H9 (cell line): ENCODE measurements around the gene PTPRR. TPM values are rescaled to one million over a fixed set of nuclear protein-coding genes. Genes with fewer than 3 reads are reported as not detected.

ENCODE experiments used
- DNase-seq: peaks from one replicate; pipeline ENCODE4 v3.0.0-alpha.2; 2017
- H2AFZ ChIP-seq: one replicate; pipeline ENCODE4 v1.6.1; 2013; ENCODE audit warnings: mild to moderate bottlenecking, low read length, control low read depth, moderate library complexity
- H2AK5ac ChIP-seq: 2 replicates; pipeline ENCODE4 v1.6.1; 2013; ENCODE audit warnings: low read length, control low read depth, mixed read lengths; ENCODE audit not compliant: insufficient read length
- H2BK120ac ChIP-seq: one replicate; pipeline ENCODE4 v1.6.1; 2013; ENCODE audit warnings: low read depth, mild to moderate bottlenecking, low read length, control low read depth, inconsistent platforms; ENCODE audit not compliant: poor library complexity, severe bottlenecking
- H2BK12ac ChIP-seq: 2 replicates; pipeline ENCODE4 v1.6.1; 2013; ENCODE audit warnings: low read length, control low read depth, mixed read lengths, low read depth; ENCODE audit not compliant: insufficient read length
- H2BK15ac ChIP-seq: 2 replicates; pipeline ENCODE4 v1.6.1; 2013; ENCODE audit warnings: low read depth, low read length, control low read depth
- H2BK20ac ChIP-seq: one replicate; pipeline ENCODE4 v1.6.1; 2013; ENCODE audit warnings: low read depth, mild to moderate bottlenecking, low read length, control low read depth, inconsistent platforms; ENCODE audit not compliant: poor library complexity, severe bottlenecking
- H2BK5ac ChIP-seq: 2 replicates; pipeline ENCODE4 v1.6.1; 2013; ENCODE audit warnings: low read length, control low read depth, mixed read lengths; ENCODE audit not compliant: insufficient read length
- H3K14ac ChIP-seq: 2 replicates; pipeline ENCODE4 v1.6.1; 2013; ENCODE audit warnings: low read length, control low read depth; ENCODE audit not compliant: insufficient read depth
- H3K18ac ChIP-seq: 2 replicates; pipeline ENCODE4 v1.6.1; 2013; ENCODE audit warnings: low read depth, mild to moderate bottlenecking, mixed read lengths, low read length, control low read depth; ENCODE audit not compliant: insufficient read length
- H3K23ac ChIP-seq: 2 replicates; pipeline ENCODE4 v1.6.1; 2013; ENCODE audit warnings: low read length, control low read depth, mixed read lengths, low read depth; ENCODE audit not compliant: insufficient read length
- H3K23me2 ChIP-seq: 2 replicates; pipeline ENCODE4 v1.6.1; 2013; ENCODE audit warnings: low read depth, mild to moderate bottlenecking, mixed read lengths, low read length, control low read depth; ENCODE audit not compliant: insufficient read length, poor library complexity, severe bottlenecking
- H3K27ac ChIP-seq: 2 replicates; pipeline ENCODE4 v1.5.1; 2013; ENCODE audit warnings: low read length, control low read depth, mixed read lengths, low read depth; ENCODE audit not compliant: insufficient read length
- H3K27me3 ChIP-seq: 2 replicates; pipeline ENCODE4 v1.6.1; 2013; ENCODE audit warnings: low read length, control low read depth, inconsistent platforms; ENCODE audit not compliant: insufficient read depth
- H3K4ac ChIP-seq: 2 replicates; pipeline ENCODE4 v1.6.1; 2013; ENCODE audit warnings: low read depth, mild to moderate bottlenecking, control low read depth, inconsistent platforms, low read length, moderate library complexity
- H3K4me1 ChIP-seq: 2 replicates; pipeline ENCODE4 v1.6.1; 2013; ENCODE audit warnings: low read length, control low read depth, inconsistent platforms; ENCODE audit not compliant: insufficient read depth
- H3K4me2 ChIP-seq: 2 replicates; pipeline ENCODE4 v1.6.1; 2013; ENCODE audit warnings: low read length, control low read depth, mixed read lengths; ENCODE audit not compliant: insufficient read length, insufficient read depth
- H3K56ac ChIP-seq: 2 replicates; pipeline ENCODE4 v1.6.1; 2013; ENCODE audit warnings: low read depth, mild to moderate bottlenecking, mixed read lengths, low read length, control low read depth; ENCODE audit not compliant: insufficient read length
- H3K79me1 ChIP-seq: 2 replicates; pipeline ENCODE4 v1.6.1; 2013; ENCODE audit warnings: low read depth, mild to moderate bottlenecking, moderate library complexity, low read length, control low read depth, inconsistent platforms; ENCODE audit not compliant: insufficient read depth, poor library complexity, severe bottlenecking
- H3K79me2 ChIP-seq: 2 replicates; pipeline ENCODE4 v1.6.1; 2013; ENCODE audit warnings: low read length, control low read depth, inconsistent platforms; ENCODE audit not compliant: insufficient read depth
- H3K9ac ChIP-seq: 2 replicates; pipeline ENCODE4 v1.6.1; 2013; ENCODE audit warnings: low read length, control low read depth, mixed read lengths; ENCODE audit not compliant: insufficient read length; ENCODE audit errors: extremely low read depth
- H3K9me3 ChIP-seq: one replicate; pipeline ENCODE4 v1.6.1; 2013; ENCODE audit warnings: low read depth, low read length, inconsistent platforms; ENCODE audit not compliant: control insufficient read depth
- H3T11ph ChIP-seq: one replicate; pipeline ENCODE4 v1.6.1; 2013; ENCODE audit warnings: mild to moderate bottlenecking, low read length, control low read depth, inconsistent platforms
- H4K20me1 ChIP-seq: one replicate; pipeline ENCODE4 v1.6.1; 2013; ENCODE audit not compliant: control insufficient read depth, insufficient read length, insufficient read depth
- H4K5ac ChIP-seq: 2 replicates; pipeline ENCODE4 v1.6.1; 2013; ENCODE audit warnings: low read depth, mild to moderate bottlenecking, mixed read lengths, low read length, control low read depth; ENCODE audit not compliant: insufficient read length
- H4K8ac ChIP-seq: replicated peaks from 2 replicates; pipeline ENCODE4 v1.6.1; 2013; ENCODE audit warnings: low read length, control low read depth, mixed read lengths, low read depth; ENCODE audit not compliant: insufficient read length
- H4K91ac ChIP-seq: 2 replicates; pipeline ENCODE4 v1.6.1; 2013; ENCODE audit warnings: low read depth, mild to moderate bottlenecking, moderate library complexity, mixed read lengths, low read length, control low read depth; ENCODE audit not compliant: insufficient read length
- H3K27ac Mint-ChIP-seq, 3 experiments: 2 replicates in 2 of 3; 3 replicates in 1 of 3; pipeline ENCODE4 v1.8.0; 2020 to 2021; ENCODE audit warnings: mixed read lengths in 3 of 3, mild to moderate bottlenecking in 1 of 3, moderate library complexity in 1 of 3
- H3K27me3 Mint-ChIP-seq: 2 replicates; pipeline ENCODE4 v1.8.0; 2021; ENCODE audit warnings: low read depth, mild to moderate bottlenecking, moderate library complexity, mixed read lengths
- H3K36me3 Mint-ChIP-seq, 3 experiments: 2 replicates in 2 of 3; 3 replicates in 1 of 3; pipeline ENCODE4 v1.8.0; 2020 to 2021; ENCODE audit warnings: low read depth in 3 of 3, mixed read lengths in 3 of 3; ENCODE audit not compliant: insufficient read depth in 1 of 3
- H3K4me1 Mint-ChIP-seq, 2 experiments: 2 replicates each; pipeline ENCODE4 v1.8.0; 2020; ENCODE audit warnings: mixed read lengths in 2 of 2
- H3K4me3 Mint-ChIP-seq, 2 experiments: 2 replicates in 1 of 2; 3 replicates in 1 of 2; pipeline ENCODE4 v1.8.0; 2020 to 2021; ENCODE audit warnings: mild to moderate bottlenecking in 2 of 2, mixed read lengths in 2 of 2, moderate library complexity in 1 of 2
- H3K9me3 Mint-ChIP-seq, 2 experiments: 2 replicates in 1 of 2; 3 replicates in 1 of 2; pipeline ENCODE4 v1.8.0; 2020; ENCODE audit warnings: mild to moderate bottlenecking in 2 of 2, mixed read lengths in 2 of 2, moderate library complexity in 1 of 2
- total RNA-seq: library from RNA; stranded (reverse); gene quantifications from 2 replicates; pipeline ENCODE4 v1.2.1, GENCODE V29; 2021
- TF ChIP-seq, protein P1 (sequence below): fragments of 200-600 bp; sonication (generic); conservative IDR thresholded peaks from 3 replicates; pipeline ENCODE4 v1.8.0; 2021; ENCODE audit warnings: antibody characterized with exemption, mild to moderate bottlenecking

The PTPRR gene
- total RNA-seq, 1 experiment from 2014 or later, result 0.22 TPM

GRCh38 chr12:70692681-70693288, 227.8 kb downstream of the PTPRR start:
- Mint-ChIP-seq H3K36me3 (no peaks in the 10 kb centered on the region), H3K9me3 (no peaks in the 10 kb centered on the region; a peak in 1 of 5 replicates), H3K4me1 (peaks cover 17 to 20% of the 10 kb centered on the region in 2 experiments), H3K27ac (0 out of 7 replicates have a peak overlapping the region, but pooled peaks of 1 of the 3 experiments have one; percentile 62), H3K27me3 (no peaks in the 10 kb centered on the region), H3K4me3 (no peak overlapping the region)
- Histone ChIP-seq H3K79me2 (no peaks in the 10 kb centered on the region), H3K14ac (no peak overlapping the region), H3K4ac (no peak overlapping the region), H3K23ac (no peak overlapping the region), H2AK5ac (no peak overlapping the region), H3K4me1 (peaks cover 6% of the 10 kb centered on the region; the same call in 1 of the 2 replicates), H3K9me3 (no peaks in the 10 kb centered on the region), H3K23me2 (no peaks in the 10 kb centered on the region), H4K20me1 (no peaks in the 10 kb centered on the region), H4K8ac (no peak overlapping the region), H3K56ac (no peak overlapping the region), H3K18ac (no peak overlapping the region), H2BK5ac (no peak overlapping the region), H4K91ac (no peak overlapping the region), H3K4me2 (no peak overlapping the region), H4K5ac (no peak overlapping the region), H2BK120ac (no peak overlapping the region), H2BK12ac (no peak overlapping the region), H3K27ac (no peak overlapping the region), H3K9ac (no peak overlapping the region), H3T11ph (no peak overlapping the region), H2BK15ac (no peak overlapping the region), H3K79me1 (no peaks in the 10 kb centered on the region), H2BK20ac (no peak overlapping the region), H3K27me3 (no peaks in the 10 kb centered on the region), H2AFZ (no peak overlapping the region)
- no peak for DNase-seq
- TF ChIP-seq, protein P1, sequence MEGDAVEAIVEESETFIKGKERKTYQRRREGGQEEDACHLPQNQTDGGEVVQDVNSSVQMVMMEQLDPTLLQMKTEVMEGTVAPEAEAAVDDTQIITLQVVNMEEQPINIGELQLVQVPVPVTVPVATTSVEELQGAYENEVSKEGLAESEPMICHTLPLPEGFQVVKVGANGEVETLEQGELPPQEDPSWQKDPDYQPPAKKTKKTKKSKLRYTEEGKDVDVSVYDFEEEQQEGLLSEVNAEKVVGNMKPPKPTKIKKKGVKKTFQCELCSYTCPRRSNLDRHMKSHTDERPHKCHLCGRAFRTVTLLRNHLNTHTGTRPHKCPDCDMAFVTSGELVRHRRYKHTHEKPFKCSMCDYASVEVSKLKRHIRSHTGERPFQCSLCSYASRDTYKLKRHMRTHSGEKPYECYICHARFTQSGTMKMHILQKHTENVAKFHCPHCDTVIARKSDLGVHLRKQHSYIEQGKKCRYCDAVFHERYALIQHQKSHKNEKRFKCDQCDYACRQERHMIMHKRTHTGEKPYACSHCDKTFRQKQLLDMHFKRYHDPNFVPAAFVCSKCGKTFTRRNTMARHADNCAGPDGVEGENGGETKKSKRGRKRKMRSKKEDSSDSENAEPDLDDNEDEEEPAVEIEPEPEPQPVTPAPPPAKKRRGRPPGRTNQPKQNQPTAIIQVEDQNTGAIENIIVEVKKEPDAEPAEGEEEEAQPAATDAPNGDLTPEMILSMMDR, result peak; percentile 64
